Left ventricle myocardium inferior (tissue), 1 donor: ENCODE results near the gene SFTPD. TPM values are rescaled to one million over a fixed set of nuclear protein-coding genes. Genes with fewer than 3 reads are reported as not detected.
"Not testable (repeated sequence)": the region's sequence is repeated elsewhere in the genome, so short reads cannot be mapped to it uniquely, and the experiment has no call there.

Experiments used
- DNase-seq: peaks from one replicate; pipeline ENCODE4 v3.0.0-alpha.2; 2020
- H3K27ac ChIP-seq: fragments of 200-600 bp; replicated peaks from 2 replicates; pipeline ENCODE4 v1.8.0; 2021
- H3K27me3 ChIP-seq: fragments of 200-600 bp; 2 replicates; pipeline ENCODE4 v1.8.0; 2021; ENCODE audit warnings: low read depth
- H3K36me3 ChIP-seq: fragments of 200-600 bp; 2 replicates; pipeline ENCODE4 v1.8.0; 2021
- H3K4me1 ChIP-seq: fragments of 200-600 bp; 2 replicates; pipeline ENCODE4 v1.8.0; 2021
- H3K4me3 ChIP-seq: fragments of 200-600 bp; 2 replicates; pipeline ENCODE4 v1.8.0; 2021; ENCODE audit warnings: mild to moderate bottlenecking, moderate library complexity
- H3K9me3 ChIP-seq: fragments of 200-600 bp; replicated peaks from 2 replicates; pipeline ENCODE4 v1.8.0; 2021
- intact Hi-C: fragments of 100-400 bp; cut with micrococcal nuclease; formaldehyde crosslinking; loops from one replicate; pipeline ENCODE4 v1.11.0; 2022
- total RNA-seq: library from RNA; stranded (reverse); fragmentation: NEBNext Ultra II Directional; extraction: Animal tissue kit (Norgen Biotek cat#: 25700); gene quantifications from one replicate; pipeline ENCODE4 v1.2.1, GENCODE V29; 2021
- TF ChIP-seq, protein P1 (sequence below): fragments of 200-600 bp; IDR thresholded peaks from 2 replicates; pipeline ENCODE4 v1.8.0; 2021; ENCODE audit warnings: antibody characterized with exemption, mild to moderate bottlenecking, borderline replicate concordance
- donor health status: DM: no; HTN: yes; CAD: no; lungs with severe emphysema.

SFTPD gene
- total RNA-seq, 1 donor from 2014 or later, result 0.49 TPM

DNA sequence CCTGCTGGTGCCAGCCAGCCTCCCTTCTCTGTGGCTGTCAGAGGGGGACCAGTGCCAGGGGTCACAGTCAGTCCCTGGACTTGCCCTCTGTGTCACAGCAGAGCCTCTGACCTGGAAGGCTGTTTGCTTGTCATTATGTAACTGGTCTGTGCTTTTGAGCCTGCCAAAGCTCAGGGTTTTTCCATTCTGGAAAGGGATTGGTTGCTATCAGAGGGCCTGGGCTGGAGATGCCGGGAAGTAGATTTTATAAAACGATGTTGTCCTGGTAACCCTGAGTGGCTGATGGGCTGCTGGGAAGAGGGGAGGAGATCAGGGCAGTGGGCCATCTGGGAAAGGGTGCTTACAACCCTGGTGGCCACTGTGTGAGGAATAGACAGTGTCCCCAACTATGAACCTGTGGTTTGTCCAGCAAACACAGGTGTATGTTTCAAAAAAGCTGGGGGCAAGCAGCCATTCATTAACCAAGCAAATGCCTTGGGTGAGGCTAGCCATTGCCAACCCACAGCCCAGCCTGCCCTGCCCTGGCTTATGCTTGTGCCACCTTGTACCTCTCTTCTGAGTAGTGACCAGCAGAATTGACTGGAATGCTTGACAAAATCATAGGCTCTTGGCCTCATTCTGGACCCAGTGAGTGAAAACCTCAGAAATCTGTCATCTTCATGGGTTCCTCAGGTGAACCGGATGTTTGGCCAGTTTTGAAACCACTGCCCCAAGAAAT, 21.6 kb downstream of the SFTPD start:
- intact Hi-C loops, result no loop called here
- H3K27ac ChIP-seq, result peak overlapping the region; percentile 88
- peaks cover 9% of the 10 kb centered on the region for H3K36me3 ChIP-seq
- H3K9me3 ChIP-seq, result no peaks in the 10 kb centered on the region
- H3K4me1 ChIP-seq, result peaks cover 37% of the 10 kb centered on the region
- H3K27me3 ChIP-seq, result no peaks in the 10 kb centered on the region
- no peak overlapping the region for H3K4me3 ChIP-seq
- TF ChIP-seq, protein P1, sequence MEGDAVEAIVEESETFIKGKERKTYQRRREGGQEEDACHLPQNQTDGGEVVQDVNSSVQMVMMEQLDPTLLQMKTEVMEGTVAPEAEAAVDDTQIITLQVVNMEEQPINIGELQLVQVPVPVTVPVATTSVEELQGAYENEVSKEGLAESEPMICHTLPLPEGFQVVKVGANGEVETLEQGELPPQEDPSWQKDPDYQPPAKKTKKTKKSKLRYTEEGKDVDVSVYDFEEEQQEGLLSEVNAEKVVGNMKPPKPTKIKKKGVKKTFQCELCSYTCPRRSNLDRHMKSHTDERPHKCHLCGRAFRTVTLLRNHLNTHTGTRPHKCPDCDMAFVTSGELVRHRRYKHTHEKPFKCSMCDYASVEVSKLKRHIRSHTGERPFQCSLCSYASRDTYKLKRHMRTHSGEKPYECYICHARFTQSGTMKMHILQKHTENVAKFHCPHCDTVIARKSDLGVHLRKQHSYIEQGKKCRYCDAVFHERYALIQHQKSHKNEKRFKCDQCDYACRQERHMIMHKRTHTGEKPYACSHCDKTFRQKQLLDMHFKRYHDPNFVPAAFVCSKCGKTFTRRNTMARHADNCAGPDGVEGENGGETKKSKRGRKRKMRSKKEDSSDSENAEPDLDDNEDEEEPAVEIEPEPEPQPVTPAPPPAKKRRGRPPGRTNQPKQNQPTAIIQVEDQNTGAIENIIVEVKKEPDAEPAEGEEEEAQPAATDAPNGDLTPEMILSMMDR, result no peak
- peak; percentile 37 for DNase-seq

DNA sequence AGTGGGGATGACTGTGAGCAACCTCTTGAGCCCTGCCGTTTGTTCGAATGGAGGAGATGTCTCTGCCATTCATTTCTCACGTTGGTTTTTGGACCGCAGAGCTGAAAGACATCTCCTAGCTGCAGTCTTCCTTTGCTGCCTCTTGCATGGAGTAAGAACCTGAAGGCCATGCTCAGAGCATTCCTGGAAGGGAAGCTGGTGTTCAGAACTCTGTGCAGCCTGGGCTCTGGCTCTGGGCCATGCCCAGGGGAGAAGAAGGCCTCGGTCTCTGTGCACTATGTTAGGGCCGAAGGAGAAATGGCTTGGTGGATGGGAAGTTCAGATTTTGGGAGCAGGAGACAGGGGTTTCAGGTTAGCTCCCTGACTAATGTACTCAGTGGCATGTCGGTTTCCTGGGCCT, 22.9 kb downstream of the SFTPD start:
- no peak overlapping the region for H3K4me3 ChIP-seq
- H3K27ac ChIP-seq, result peak overlapping the region; percentile 88
- intact Hi-C loops, result no loop called here
- H3K9me3 ChIP-seq, result no peaks in the 10 kb centered on the region
- TF ChIP-seq, protein P1, result no peak
- no peaks in the 10 kb centered on the region for H3K27me3 ChIP-seq
- no peak for DNase-seq
- peaks cover 9% of the 10 kb centered on the region for H3K36me3 ChIP-seq
- peaks cover 37% of the 10 kb centered on the region for H3K4me1 ChIP-seq

DNA sequence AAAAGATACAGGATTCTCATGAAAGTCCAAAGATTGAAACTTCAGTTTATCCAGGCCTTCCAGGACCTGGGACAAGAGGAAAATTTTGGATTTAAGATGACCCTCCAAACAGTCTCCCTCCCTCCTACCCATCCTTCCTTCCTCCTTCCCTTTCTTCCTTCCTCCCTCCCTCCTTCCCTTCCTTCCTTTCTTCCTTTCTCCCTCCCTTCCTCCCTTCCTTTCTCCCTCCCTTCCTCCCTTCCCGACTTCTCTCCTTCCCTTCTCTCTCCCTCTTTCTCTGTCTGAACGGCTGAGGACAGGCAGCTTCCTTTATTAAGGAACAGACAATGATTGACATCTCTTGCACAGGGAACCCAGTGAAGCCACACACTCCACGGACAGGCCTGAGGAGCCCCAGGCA, 23.3 kb downstream of the SFTPD start:
- Histone ChIP-seq H3K4me3 (no peak overlapping the region), H3K27ac (peak overlapping the region; percentile 88), H3K9me3 (no peaks in the 10 kb centered on the region), H3K4me1 (peaks cover 37% of the 10 kb centered on the region), H3K36me3 (peaks cover 9% of the 10 kb centered on the region), H3K27me3 (no peaks in the 10 kb centered on the region)
- intact Hi-C loops, result no loop called here
- TF ChIP-seq, protein P1, result no peak
- DNase-seq, result no peak

DNA sequence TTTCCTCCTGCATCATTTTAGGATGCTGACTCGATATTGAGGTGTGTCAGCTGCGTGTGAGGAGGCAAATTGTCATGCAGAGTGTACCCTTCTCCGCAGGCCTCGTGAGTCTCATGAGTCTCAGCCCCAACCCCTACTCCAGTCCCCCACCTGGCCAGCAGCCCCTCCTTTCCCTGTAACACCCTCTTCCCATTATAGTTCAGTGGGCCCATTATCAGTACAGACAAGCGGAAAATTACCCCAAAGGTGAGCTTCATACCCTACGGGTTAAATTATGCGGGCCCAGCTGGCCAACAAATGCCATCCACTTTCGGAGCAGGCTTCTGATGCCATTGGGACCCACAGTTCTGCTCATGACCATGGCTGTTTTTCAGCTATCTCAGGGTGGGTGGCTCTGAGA, 25.2 kb downstream of the SFTPD start:
- Histone ChIP-seq H3K27me3 (no peaks in the 10 kb centered on the region), H3K9me3 (no peaks in the 10 kb centered on the region), H3K27ac (no peak overlapping the region), H3K4me3 (no peak overlapping the region), H3K4me1 (peaks cover 32% of the 10 kb centered on the region), H3K36me3 (peaks cover 9% of the 10 kb centered on the region)
- TF ChIP-seq, protein P1, result no peak
- DNase-seq, result no peak
- intact Hi-C loops, result no loop called here

DNA sequence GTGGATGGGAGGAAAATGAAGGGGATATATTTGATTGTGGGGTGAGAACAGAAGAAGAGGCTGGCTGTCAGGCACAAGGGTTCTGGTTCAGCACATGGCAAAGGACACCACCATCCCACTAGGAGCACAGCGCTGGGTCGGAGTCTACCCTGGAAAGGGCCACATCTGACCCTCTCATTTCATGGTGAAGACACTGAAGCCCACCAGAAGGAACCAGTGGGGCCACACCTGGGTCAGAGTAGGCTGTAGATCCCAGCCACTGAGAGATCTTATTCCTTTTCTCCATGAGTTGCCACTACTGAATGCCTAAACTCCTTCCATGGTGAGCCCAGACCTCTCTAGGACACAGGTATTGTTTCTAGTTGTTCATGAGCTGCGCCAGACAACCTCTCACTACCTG, 25.8 kb downstream of the SFTPD start:
- no peaks in the 10 kb centered on the region for H3K9me3 ChIP-seq

DNA sequence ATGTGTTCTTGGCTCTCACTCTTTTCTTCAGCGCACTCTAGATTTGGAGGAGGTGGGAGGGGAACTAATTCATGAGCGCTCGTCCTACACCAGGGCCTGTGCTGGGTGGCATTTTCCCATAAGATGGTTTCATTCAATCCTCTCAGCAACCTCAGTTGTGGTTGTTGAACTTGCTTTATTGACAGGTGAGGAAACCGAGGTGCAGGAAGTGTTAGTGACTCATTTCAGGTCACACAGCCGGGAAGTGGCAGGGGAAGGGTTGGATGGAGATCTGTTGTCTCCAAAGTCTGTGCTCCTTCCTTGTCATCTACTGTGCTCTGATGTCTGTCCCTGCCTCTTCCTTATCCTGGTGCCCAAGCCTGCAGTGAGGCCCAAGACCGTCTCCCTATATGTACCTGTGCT, 26.9 kb downstream of the SFTPD start:
- H3K4me3 ChIP-seq, H3K27me3 ChIP-seq, intact Hi-C loops, DNase-seq, H3K27ac ChIP-seq, H3K36me3 ChIP-seq, H3K9me3 ChIP-seq: not testable (repeated sequence)
- peaks cover 20% of the 10 kb centered on the region for H3K4me1 ChIP-seq

More for the DNA sequence above, 25.8 kb downstream of the SFTPD start:
- intact Hi-C loops, result no loop called here
- Histone ChIP-seq H3K27me3 (no peaks in the 10 kb centered on the region), H3K36me3 (peaks cover 9% of the 10 kb centered on the region), H3K4me3 (no peak overlapping the region), H3K27ac (no peak overlapping the region), H3K4me1 (peaks cover 32% of the 10 kb centered on the region)
- DNase-seq, result no peak
- TF ChIP-seq, protein P1, result no peak

DNA sequence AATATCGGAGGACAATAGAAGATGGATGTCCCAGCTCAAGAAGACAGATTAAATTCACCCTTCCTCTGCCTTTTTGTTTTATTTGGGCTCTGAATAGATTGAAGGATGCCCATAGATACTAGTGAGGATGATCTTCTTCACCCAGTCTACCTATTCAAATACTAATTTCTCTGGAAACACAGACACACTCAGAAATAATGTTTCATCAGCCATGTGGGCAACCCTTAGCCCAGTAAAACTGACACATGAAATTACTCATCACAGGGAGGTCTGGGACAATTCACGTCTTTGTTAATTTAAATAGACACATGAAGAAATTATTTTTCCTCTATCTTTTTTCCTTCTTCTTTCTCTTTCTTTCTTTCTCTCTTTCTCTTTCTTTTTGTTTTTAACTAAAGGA, 33.1 kb downstream of the SFTPD start:
- intact Hi-C loops, H3K27me3 ChIP-seq, H3K27ac ChIP-seq, DNase-seq, H3K36me3 ChIP-seq, H3K9me3 ChIP-seq, H3K4me3 ChIP-seq: not testable (repeated sequence)
- peaks cover 30% of the 10 kb centered on the region for H3K4me1 ChIP-seq
